Fibroblast of lung (primary cell): ENCODE data around the gene IDI1.

Experiments used
- CTCF ChIP-seq, 2 donors: IDR thresholded peaks in 1 of 2; conservative IDR thresholded peaks in 1 of 2; 1 replicate in 1 of 2; 2 replicates in 1 of 2; pipeline ENCODE4 v1.5.1; 2011 to 2012; ENCODE audit warnings: low read length in 2 of 2, control low read depth in 1 of 2, inconsistent platforms in 1 of 2, low read depth in 1 of 2, mild to moderate bottlenecking in 1 of 2
- EZH2 ChIP-seq: IDR thresholded peaks from 2 replicates; pipeline ENCODE4 v1.5.1; 2012; ENCODE audit warnings: low read length, control low read depth, mild to moderate bottlenecking; ENCODE audit errors: missing control alignments

- TF ChIP-seq CTCF (conservative IDR thresholded peaks at IDR 0.05 in 1 of 2, IDR thresholded peaks at IDR 0.05 in 1 of 2; ENCODE audit: low read depth in 1 of 2, low read length in 2 of 2): no peak
- TF ChIP-seq EZH2: no peak
Measured at GRCh38 chr10:996031-996430, 52.9 kb downstream of the IDI1 start.
